Endometrial microvascular endothelial cells (primary cell): ENCODE data around the gene TLL2. TPM values are rescaled to one million over a fixed set of nuclear protein-coding genes. Genes with fewer than 3 reads are reported as not detected.

Experiments used
- in situ Hi-C: cut with HindIII; loops from 2 replicates; pipeline ENCODE4 v1.10.0; 2017; ENCODE audit warnings: low sequenced_read_pairs, low pct_unique_long_range_greater_than_20kb; ENCODE audit errors: inconsistent ontology term
- total RNA-seq: library from RNA; depleted of rRNA; stranded (reverse); fragments of >200 nt; gene quantifications from one replicate; pipeline ENCODE4 v1.2.3, GENCODE V29; 2015; ENCODE audit errors: inconsistent ontology term

TLL2 gene
- total RNA-seq, 1 donor from 2014 or later = not detected

GRCh38 chr10:96511044-96511945 is 2.4 kb downstream of the TLL2 start:
- in situ Hi-C loops = no loop called here

DNA sequence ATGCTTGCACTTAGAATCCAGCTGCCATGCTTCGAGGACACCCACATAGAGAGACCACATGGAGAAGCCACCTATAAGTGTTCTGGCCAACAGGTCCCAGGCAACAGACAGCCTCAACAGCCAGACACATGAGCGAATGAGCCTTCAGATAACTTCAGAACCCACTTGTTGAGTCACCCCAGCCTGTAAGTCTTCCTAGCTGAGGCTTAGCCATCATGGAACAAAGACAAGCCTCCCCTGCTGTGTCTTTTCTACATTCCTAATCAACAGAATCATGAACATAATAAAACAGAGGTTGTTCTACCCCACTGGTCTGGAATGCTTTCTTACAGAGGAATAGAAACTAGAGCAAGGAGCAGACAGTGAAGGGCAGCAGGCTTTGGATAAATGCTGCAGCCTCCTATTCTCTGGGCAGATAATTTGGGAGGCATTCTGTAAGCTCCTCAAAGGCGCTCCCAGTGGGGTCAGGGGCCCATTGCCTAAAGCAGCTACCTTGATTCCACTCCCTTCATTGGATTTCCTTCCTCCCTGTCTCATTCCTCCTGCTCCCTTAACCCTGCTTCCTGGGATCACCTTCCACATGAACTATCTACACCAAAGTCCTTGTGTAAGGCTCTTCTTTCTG is 4.6 kb downstream of the TLL2 start:
- in situ Hi-C loops = no loop called here

DNA sequence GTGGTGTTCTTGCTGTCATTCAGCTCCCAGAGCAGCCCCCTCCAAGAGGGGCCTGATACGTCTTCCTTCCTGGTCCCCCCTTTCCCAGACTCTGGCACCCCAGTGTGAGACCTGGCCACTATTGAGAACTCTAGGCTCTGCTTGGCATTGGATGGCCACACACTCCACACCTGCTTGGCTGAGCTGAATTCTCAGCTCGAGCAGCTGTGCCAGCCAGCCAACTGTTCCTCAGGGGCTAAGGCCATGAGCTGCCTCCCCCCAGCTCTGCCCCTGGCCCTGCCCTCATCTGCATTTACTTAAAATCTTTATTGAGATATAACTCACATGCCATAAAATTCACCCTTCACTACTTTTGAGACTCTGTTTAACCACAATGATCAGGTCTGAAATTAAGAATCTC is 6.7 kb downstream of the TLL2 start:
- in situ Hi-C loops = no loop called here

- in situ Hi-C loops = no loop called here
Observed at GRCh38 chr10:96505150-96506136, 8.3 kb downstream of the TLL2 start.

DNA sequence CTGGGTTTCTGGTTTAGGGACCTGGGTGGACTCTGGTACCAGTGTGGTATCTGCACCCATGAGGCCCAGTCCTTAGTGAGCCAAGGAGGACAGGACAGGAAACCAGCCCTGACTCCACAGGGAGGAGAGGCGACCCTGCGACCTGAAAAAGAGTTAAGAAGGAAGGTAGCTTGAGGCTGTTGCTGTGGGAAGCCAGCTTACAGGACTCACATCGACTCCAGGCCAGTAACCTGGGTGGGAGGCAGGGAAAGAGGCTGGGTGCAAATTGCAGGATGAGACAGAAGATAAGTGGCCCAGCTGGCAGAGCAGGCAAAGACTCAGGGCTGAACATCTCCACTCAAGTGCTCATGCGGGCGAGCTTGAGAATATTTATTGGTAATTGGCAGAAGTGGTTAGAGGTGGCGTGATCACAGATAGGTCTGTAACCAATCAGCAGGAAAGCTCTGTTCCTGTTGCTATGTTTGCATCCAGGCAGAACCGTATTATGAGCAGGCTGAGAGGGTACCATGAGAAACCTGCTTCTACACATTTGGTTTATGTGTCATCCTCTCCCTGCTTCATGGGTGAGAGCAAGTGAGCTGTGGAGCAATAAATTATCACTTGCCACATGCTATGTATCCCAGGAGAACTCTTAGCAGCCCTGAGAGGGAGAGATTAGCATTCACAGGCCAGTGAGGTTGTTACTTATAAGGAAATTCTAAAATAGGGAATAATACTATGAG is 11.0 kb downstream of the TLL2 start:
- in situ Hi-C loops = no loop called here

GRCh38 chr10:96501985-96502384 is 11.7 kb downstream of the TLL2 start:
- in situ Hi-C loops = no loop called here

GRCh38 chr10:96500519-96500918 is 13.2 kb downstream of the TLL2 start:
- in situ Hi-C loops = no loop called here

- in situ Hi-C loops = no loop called here
Observed at GRCh38 chr10:96500050-96500449, 13.7 kb downstream of the TLL2 start.

DNA sequence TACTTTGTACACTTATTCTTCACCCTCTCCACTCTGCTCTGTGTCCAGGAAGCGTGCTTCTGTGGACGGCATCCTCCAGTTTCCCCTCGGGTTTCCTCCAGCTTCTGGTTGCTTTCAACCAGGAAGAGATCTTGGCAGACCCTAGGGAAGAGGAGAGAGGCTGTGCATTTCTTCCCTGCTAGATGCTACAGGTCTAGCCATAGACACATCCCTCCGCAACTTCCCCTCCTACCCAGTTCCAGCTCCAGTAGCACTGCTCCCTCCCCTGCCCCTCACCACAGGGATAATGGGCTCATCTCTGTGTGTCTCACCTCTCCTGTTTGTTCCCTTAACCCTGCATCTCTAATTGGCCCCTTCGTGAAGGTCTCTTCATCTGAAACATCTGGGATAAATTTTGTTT is 16.3 kb downstream of the TLL2 start:
- in situ Hi-C loops = no loop called here

GRCh38 chr10:96496281-96496925 is 17.3 kb downstream of the TLL2 start:
- in situ Hi-C loops = no loop called here

GRCh38 chr10:96495544-96495943 is 18.2 kb downstream of the TLL2 start:
- in situ Hi-C loops = no loop called here

GRCh38 chr10:96494694-96495093 is 19.0 kb downstream of the TLL2 start:
- in situ Hi-C loops = no loop called here

- in situ Hi-C loops = no loop called here
Observed at GRCh38 chr10:96493871-96494525, 19.7 kb downstream of the TLL2 start.

- in situ Hi-C loops = no loop called here
Observed at GRCh38 chr10:96493254-96493653, 20.5 kb downstream of the TLL2 start.

DNA sequence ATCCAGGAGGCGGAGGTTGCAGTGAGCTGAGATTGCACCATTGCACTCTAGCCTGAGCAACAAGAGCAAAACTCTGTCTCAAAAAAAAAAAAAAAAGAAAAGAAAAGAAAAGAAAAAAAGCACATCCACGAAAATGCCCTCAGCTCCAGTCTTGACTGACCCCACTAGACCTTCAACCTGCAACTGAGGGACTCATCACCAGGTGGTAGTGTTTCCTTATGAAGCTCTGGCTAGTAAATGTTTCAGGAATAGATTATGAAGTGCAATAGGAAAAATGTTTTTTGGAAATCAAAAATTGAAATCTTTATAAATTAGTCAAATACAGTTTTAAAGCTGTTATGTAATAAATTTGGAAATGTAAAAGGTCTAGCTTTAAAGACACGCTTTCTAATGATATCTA is 22.4 kb downstream of the TLL2 start:
- in situ Hi-C loops = no loop called here

- in situ Hi-C loops = no loop called here
Observed at GRCh38 chr10:96488161-96488935, 25.4 kb downstream of the TLL2 start.
